ENCODE data around the gene SPECC1.

DNA sequence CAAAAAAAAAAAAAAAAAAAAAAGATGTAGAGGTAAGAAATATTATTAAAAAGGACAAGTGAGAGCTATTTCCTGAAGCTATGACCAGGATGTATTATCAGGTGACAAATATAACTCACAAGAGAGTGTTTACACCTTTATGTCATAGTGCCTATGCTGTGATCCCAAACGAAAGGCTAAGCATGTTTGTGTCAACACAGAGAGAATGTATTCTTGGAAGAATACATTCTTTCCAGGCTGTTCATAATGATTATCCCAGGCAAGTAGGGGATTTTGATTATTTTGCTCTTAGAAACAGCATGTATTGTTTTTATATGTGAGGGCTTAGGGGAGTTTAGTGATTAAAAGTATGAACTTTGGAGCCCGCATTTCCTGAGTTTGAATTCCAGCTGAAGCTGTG is 175.0 kb downstream of the SPECC1 start:
- no peak for TF ChIP-seq POLR2A (IDR thresholded peaks at IDR 0.05; ENCODE audit: low read length)
- no peak for TF ChIP-seq GATA1 (IDR thresholded peaks at IDR 0.05; ENCODE audit: low read depth, low read length)

Measured in erythroblast (primary cell).